Stimulated activated naive CD8-positive, alpha-beta T cell treated with anti-CD3 and anti-CD28 coated beads, Interleukin-15, Interleukin-2, amounts not matched to agents 100 ng/mL and 50 ng/mL, for 24 hours (primary cell): ENCODE results near the gene SKAP2.

ENCODE experiments used
- H3K27ac Mint-ChIP-seq: one replicate; pipeline ENCODE4 v1.8.0; 2021; ENCODE audit warnings: mild to moderate bottlenecking, mixed read lengths
- H3K27me3 Mint-ChIP-seq: one replicate; pipeline ENCODE4 v1.8.0; 2021; ENCODE audit warnings: mixed read lengths
- H3K36me3 Mint-ChIP-seq: one replicate; pipeline ENCODE4 v1.8.0; 2021; ENCODE audit warnings: low read depth, mixed read lengths
- H3K4me1 Mint-ChIP-seq: one replicate; pipeline ENCODE4 v1.8.0; 2021; ENCODE audit warnings: low read depth, mixed read lengths
- H3K4me3 Mint-ChIP-seq: one replicate; pipeline ENCODE4 v1.8.0; 2021; ENCODE audit warnings: mild to moderate bottlenecking, mixed read lengths
- H3K9me3 Mint-ChIP-seq: one replicate; pipeline ENCODE4 v1.8.0; 2021; ENCODE audit warnings: mixed read lengths

Gene SKAP2

GRCh38 chr7:26759108-26759507, 105.3 kb downstream of the SKAP2 start:
- Mint-ChIP-seq H3K27me3 (no peaks in the 10 kb centered on the region), H3K4me3 (no peak overlapping the region), H3K27ac (no peak overlapping the region), H3K36me3 (no peaks in the 10 kb centered on the region), H3K4me1 (no peaks in the 10 kb centered on the region), H3K9me3 (no peaks in the 10 kb centered on the region)

- Mint-ChIP-seq H3K4me1 (no peaks in the 10 kb centered on the region), H3K4me3 (no peak overlapping the region), H3K27ac (no peak overlapping the region), H3K27me3 (no peaks in the 10 kb centered on the region), H3K36me3 (no peaks in the 10 kb centered on the region), H3K9me3 (no peaks in the 10 kb centered on the region)
Measured at GRCh38 chr7:26743205-26743604, 121.2 kb downstream of the SKAP2 start.

GRCh38 chr7:26735976-26736600, 128.3 kb downstream of the SKAP2 start:
- H3K36me3 Mint-ChIP-seq, result peaks cover 5% of the 10 kb centered on the region
- H3K27me3 Mint-ChIP-seq, result peaks cover 9% of the 10 kb centered on the region
- no peak overlapping the region for H3K4me3 Mint-ChIP-seq
- H3K9me3 Mint-ChIP-seq, result no peaks in the 10 kb centered on the region
- H3K4me1 Mint-ChIP-seq, result no peaks in the 10 kb centered on the region
- H3K27ac Mint-ChIP-seq, result no peak overlapping the region

- Mint-ChIP-seq H3K4me1 (no peaks in the 10 kb centered on the region), H3K27me3 (peaks cover 14% of the 10 kb centered on the region), H3K9me3 (no peaks in the 10 kb centered on the region), H3K4me3 (no peak overlapping the region), H3K27ac (no peak overlapping the region), H3K36me3 (peaks cover 5% of the 10 kb centered on the region)
Measured at GRCh38 chr7:26729150-26729775, 135.1 kb downstream of the SKAP2 start.

- Mint-ChIP-seq H3K36me3 (peaks cover 4% of the 10 kb centered on the region), H3K27ac (no peak overlapping the region), H3K4me1 (peaks cover 3% of the 10 kb centered on the region), H3K9me3 (no peaks in the 10 kb centered on the region), H3K27me3 (peaks cover 18% of the 10 kb centered on the region), H3K4me3 (no peak overlapping the region)
Measured at GRCh38 chr7:26726051-26726450, 138.3 kb downstream of the SKAP2 start.

GRCh38 chr7:26724795-26725194, 139.6 kb downstream of the SKAP2 start:
- Mint-ChIP-seq H3K4me1 (peaks cover 3% of the 10 kb centered on the region), H3K27me3 (peaks cover 14% of the 10 kb centered on the region), H3K4me3 (no peak overlapping the region), H3K27ac (no peak overlapping the region), H3K9me3 (no peaks in the 10 kb centered on the region), H3K36me3 (peaks cover 8% of the 10 kb centered on the region)

- Mint-ChIP-seq H3K27me3 (peaks cover 11% of the 10 kb centered on the region), H3K9me3 (no peaks in the 10 kb centered on the region), H3K4me1 (peaks cover 3% of the 10 kb centered on the region), H3K36me3 (peaks cover 8% of the 10 kb centered on the region), H3K4me3 (no peak overlapping the region), H3K27ac (no peak overlapping the region)
Measured at GRCh38 chr7:26723129-26723528, 141.3 kb downstream of the SKAP2 start.

- Mint-ChIP-seq H3K27me3 (peaks cover 7% of the 10 kb centered on the region), H3K27ac (no peak overlapping the region), H3K36me3 (peaks cover 8% of the 10 kb centered on the region), H3K4me1 (peaks cover 3% of the 10 kb centered on the region), H3K4me3 (no peak overlapping the region), H3K9me3 (no peaks in the 10 kb centered on the region)
Measured at GRCh38 chr7:26721450-26721849, 142.9 kb downstream of the SKAP2 start.

- Mint-ChIP-seq H3K36me3 (peaks cover 6% of the 10 kb centered on the region), H3K27ac (no peak overlapping the region), H3K4me1 (peaks cover 2% of the 10 kb centered on the region), H3K4me3 (no peak overlapping the region), H3K9me3 (no peaks in the 10 kb centered on the region), H3K27me3 (peaks cover 7% of the 10 kb centered on the region)
Measured at GRCh38 chr7:26718063-26718462, 146.3 kb downstream of the SKAP2 start.

GRCh38 chr7:26714438-26714837, 150.0 kb downstream of the SKAP2 start:
- H3K4me3 Mint-ChIP-seq, result no peak overlapping the region
- no peaks in the 10 kb centered on the region for H3K4me1 Mint-ChIP-seq
- H3K27ac Mint-ChIP-seq, result no peak overlapping the region
- H3K27me3 Mint-ChIP-seq, result no peaks in the 10 kb centered on the region
- no peaks in the 10 kb centered on the region for H3K36me3 Mint-ChIP-seq
- no peaks in the 10 kb centered on the region for H3K9me3 Mint-ChIP-seq

- Mint-ChIP-seq H3K9me3 (no peaks in the 10 kb centered on the region), H3K4me1 (no peaks in the 10 kb centered on the region), H3K36me3 (no peaks in the 10 kb centered on the region), H3K27me3 (no peaks in the 10 kb centered on the region), H3K4me3 (no peak overlapping the region), H3K27ac (no peak overlapping the region)
Measured at GRCh38 chr7:26714006-26714405, 150.4 kb downstream of the SKAP2 start.

GRCh38 chr7:26709210-26709990, 155.0 kb downstream of the SKAP2 start:
- Mint-ChIP-seq H3K4me1 (no peaks in the 10 kb centered on the region), H3K4me3 (no peak overlapping the region), H3K9me3 (no peaks in the 10 kb centered on the region), H3K27me3 (peaks cover 2% of the 10 kb centered on the region), H3K27ac (no peak overlapping the region), H3K36me3 (no peaks in the 10 kb centered on the region)

- Mint-ChIP-seq H3K27me3 (peaks cover 3% of the 10 kb centered on the region), H3K4me3 (no peak overlapping the region), H3K9me3 (no peaks in the 10 kb centered on the region)
Measured at GRCh38 chr7:26705567-26705966, 158.8 kb downstream of the SKAP2 start.

GRCh38 chr7:26704786-26705185, 159.6 kb downstream of the SKAP2 start:
- no peak overlapping the region for H3K27ac Mint-ChIP-seq
- H3K9me3 Mint-ChIP-seq, result no peaks in the 10 kb centered on the region
- H3K4me3 Mint-ChIP-seq, result no peak overlapping the region
- H3K4me1 Mint-ChIP-seq, result no peaks in the 10 kb centered on the region
- no peaks in the 10 kb centered on the region for H3K36me3 Mint-ChIP-seq
- H3K27me3 Mint-ChIP-seq, result peaks cover 3% of the 10 kb centered on the region

More at GRCh38 chr7:26705567-26705966, 158.8 kb downstream of the SKAP2 start:
- Mint-ChIP-seq H3K4me1 (no peaks in the 10 kb centered on the region), H3K36me3 (no peaks in the 10 kb centered on the region), H3K27ac (no peak overlapping the region)

- peaks cover 3% of the 10 kb centered on the region for H3K27me3 Mint-ChIP-seq
- H3K4me1 Mint-ChIP-seq, result no peaks in the 10 kb centered on the region
- no peaks in the 10 kb centered on the region for H3K9me3 Mint-ChIP-seq
- H3K27ac Mint-ChIP-seq, result no peak overlapping the region
- H3K36me3 Mint-ChIP-seq, result no peaks in the 10 kb centered on the region
- H3K4me3 Mint-ChIP-seq, result no peak overlapping the region
Measured at GRCh38 chr7:26704036-26704435, 160.4 kb downstream of the SKAP2 start.
